GM18909 (cell line): ENCODE measurements around the gene CTPS2.

ENCODE experiments used
- ATAC-seq: cut with Tn5 transposase; IDR thresholded peaks from one replicate; pipeline ENCODE4 v1.9.1; 2021; ENCODE audit warnings: mild to moderate bottlenecking; ENCODE audit not compliant: unreplicated experiment, poor library complexity

Gene CTPS2

GRCh38 chrX:16714504-16714903, 2.0 kb upstream of the CTPS2 start:
- ATAC-seq = no peak

DNA sequence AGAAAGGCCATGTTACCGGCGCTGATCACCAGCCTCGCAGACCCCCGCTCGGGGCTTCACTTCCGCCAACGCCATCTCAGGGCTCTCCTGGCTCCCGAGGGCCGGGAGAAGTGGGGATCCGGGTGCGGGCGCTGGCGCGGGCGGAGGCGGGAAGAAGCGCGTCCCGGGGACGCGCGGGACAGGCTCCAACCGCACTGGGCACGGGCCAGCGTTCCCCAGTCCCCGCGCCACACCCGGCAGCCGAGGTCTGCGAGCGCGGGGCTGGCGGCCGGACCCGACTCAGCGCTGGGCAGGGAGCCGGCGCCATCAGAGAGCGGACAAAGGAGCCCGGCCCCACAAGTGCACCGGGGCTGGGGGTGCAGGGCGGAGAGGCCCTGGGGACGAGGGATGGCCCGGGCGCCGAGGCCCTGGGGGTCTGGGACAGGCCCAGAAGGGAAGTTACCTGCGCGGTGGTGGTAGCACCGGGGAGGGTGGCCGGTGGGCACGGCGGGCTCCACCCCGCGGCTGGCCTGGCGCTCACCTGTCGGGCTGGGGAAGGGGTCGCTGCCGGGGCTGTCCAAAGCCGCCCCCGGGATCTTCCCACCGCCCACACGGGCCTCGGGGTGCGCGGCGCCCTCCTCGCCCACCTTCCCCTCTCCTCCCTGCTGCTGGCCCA, 449 bp downstream of the CTPS2 start:
- peak; percentile 34 for ATAC-seq

DNA sequence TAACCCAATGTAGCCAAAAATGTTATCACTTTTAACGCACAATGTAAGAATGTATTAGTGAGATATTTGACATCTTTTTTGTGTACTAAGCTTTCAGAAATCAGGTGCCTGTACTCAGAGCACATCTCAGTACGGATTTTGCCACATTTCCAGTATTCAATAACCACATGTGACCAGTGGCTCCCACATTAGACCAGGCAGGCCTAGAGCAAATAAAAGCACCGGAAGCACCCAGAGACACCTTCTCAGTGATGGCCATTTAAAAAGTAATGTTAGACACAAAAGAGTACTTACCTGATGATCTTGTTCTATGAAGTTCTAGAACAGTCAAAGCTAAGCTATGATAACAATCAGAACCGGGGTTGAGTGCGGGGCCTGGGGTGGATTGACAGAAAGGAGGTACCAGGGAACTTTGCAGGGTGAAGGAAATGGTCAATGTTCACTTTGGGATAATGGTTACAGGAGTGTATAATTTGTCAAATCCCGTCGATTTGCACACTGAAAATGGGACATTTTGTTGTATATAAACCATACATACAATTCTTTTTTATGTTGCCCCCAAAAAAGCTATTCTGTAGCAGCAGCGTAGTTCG, 1.2 kb downstream of the CTPS2 start:
- ATAC-seq = no peak

DNA sequence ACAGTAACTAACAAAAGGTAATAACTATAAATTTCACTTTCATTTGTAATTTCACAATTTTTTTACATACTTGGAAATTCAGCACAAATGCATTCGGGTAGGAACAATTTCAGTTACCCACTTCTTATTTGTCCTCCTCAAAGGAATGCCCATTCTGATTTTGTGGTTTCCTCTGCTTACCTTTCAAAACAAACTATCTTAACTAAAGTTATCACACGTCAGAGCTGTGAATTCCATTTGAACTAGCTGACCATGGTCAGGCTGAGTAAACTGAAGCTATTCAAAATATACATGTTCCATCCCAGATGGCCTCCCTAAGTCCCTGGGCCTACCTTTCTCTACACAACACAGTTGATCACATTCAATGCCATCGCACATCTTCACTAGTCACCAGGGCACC, 4.5 kb downstream of the CTPS2 start:
- ATAC-seq = no peak

- no peak for ATAC-seq
Measured at GRCh38 chrX:16705370-16705769, 7.1 kb downstream of the CTPS2 start.

GRCh38 chrX:16702700-16703599, 9.5 kb downstream of the CTPS2 start:
- ATAC-seq = no peak

DNA sequence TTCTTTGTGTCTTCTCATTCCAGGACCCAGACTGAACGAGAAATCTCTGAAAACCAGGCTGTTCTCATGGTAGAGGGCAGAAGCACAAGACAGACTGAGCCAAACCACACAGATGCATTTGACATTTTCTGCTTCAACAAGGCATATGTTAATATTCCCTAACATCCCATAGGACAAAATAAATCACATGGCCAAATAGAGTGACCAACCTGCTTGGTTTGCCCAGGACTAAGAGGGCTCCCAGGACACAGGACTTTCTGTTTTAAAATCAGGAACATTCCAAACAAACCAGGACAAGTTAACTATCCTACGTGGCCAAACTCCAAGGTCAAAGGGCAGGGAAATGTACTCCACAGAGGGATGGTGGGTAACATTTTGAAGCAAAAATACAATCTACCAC, 11.7 kb downstream of the CTPS2 start:
- no peak for ATAC-seq

GRCh38 chrX:16699389-16699788, 13.1 kb downstream of the CTPS2 start:
- no peak for ATAC-seq

DNA sequence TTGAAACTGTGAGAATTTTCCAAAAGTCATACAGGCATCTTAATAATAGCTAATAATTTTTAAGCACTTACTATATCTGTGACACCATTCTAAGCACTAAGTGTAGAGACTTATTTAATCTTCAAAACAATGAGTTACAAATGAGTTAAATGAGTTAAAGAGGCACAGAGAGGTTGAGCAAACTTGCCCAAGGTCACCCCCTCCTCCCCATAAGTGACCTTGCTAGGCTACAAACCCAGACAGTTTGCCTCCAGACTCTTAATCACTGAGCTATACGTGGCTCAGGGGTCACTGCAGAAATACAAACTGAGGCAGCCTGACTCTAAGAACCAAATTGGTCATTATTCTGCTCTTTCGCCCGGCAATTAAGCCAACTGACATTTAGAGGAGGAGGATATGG, 15.5 kb downstream of the CTPS2 start:
- ATAC-seq = no peak

DNA sequence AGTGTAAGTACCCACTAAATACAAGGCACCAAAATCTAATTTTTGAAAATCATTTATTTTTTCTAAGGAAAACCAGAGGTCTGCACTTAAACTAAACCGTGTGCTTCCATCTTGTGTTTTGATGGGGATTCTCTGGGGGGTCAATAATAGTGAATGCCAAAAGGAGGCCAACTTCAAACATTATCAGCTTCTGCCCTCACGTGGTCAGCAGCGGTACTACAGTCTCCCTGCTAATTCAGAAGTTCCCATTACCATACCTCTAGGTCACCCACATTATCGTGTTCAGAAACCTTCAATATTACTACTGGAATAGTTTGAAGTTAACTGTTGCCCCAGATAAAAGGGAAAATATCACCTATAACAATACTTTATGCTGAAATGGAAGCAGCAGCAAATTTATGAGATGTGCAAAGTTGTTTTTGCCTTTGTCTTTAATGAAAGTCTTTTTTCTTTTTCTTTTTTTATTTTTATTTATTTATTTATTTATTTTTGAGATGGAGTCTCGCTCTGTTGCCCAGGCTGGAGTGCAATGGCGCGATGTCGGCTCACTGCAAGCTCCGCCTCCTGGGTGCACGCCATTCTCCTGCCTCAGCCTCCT, 17.3 kb downstream of the CTPS2 start:
- peak; percentile 62 for ATAC-seq

GRCh38 chrX:16687514-16687913, 25.0 kb downstream of the CTPS2 start:
- no peak for ATAC-seq

GRCh38 chrX:16683007-16683664, 29.3 kb downstream of the CTPS2 start:
- no peak for ATAC-seq

DNA sequence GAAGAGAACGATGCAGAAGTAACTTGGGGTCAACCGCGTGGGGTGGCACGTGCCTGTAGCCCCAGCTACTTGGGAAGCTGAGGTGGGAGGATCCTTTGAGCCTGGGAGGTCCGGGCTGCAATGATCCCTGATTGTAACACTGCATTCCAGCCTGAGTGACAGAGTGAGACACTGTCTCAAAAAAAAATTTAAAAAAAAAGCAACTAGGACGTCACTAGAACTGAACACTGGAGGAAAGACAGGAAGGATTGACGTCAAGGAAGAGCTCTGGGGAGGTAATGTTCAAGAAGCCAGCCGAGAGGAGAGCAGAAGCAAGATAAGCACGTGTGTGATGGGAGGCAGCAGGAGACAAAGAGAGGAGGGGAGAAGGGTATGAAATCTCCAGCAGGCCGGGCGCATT, 33.8 kb downstream of the CTPS2 start:
- no peak for ATAC-seq

DNA sequence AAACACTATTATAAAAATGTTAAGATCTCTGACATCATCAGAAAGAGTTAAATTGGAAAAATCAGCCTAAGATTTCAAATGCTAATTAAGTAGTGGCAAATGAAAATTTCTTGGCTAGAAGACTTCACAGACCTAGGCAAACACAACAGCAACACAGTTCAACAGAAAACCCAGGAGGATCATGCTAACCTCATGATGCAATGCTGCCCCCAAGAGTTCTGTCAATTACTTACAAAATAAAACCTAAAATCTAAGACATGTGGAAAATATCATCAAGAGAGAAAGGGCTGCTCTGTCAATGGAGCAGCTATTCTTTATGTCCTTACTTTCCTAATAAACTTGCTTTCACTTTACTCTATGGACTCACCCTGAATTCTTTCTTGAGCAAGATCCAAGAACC, 41.5 kb downstream of the CTPS2 start:
- ATAC-seq = no peak

GRCh38 chrX:16666541-16666940, 45.9 kb downstream of the CTPS2 start:
- no peak for ATAC-seq

DNA sequence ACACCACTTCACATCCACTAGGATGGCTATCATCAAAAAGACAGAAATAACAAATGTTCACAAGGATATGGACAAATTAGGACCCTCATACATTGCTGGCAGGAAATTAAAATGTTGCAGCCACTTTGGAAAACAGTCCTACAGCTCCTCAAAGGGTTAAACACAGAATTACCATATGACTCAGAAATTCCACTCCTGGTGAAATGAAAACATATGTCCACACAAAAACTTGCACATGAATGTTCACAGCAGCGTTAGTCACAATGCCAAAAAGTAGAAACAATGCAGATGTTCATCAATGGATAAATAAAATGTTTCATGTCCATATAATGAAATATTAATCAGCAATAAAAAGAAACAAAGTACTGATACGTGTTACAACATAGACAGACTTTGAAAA, 47.4 kb downstream of the CTPS2 start:
- no peak for ATAC-seq

GRCh38 chrX:16664626-16665025, 47.8 kb downstream of the CTPS2 start:
- no peak for ATAC-seq

GRCh38 chrX:16664074-16664473, 48.4 kb downstream of the CTPS2 start:
- ATAC-seq = no peak

DNA sequence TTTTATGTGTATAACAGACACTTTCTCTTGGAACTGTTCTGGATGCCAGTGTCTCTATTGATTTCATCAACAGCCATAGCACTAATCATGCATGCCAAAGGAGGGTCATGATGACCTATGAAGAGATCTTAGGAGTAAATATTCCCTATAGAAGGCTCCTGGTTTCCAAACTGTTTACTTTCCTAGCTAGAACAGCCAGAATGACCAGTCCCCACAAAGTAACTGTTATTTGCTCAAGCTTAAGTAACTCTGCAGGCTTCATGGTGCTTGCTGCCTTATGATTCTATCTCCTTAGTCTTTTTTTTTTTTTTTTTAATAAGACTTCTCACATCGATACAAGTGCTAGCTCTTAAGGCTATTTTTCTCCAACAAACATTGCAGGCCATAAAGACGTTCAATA, 50.1 kb downstream of the CTPS2 start:
- ATAC-seq = no peak

- ATAC-seq = no peak
Measured at GRCh38 chrX:16661495-16661894, 51.0 kb downstream of the CTPS2 start.

GRCh38 chrX:16659321-16659720, 53.1 kb downstream of the CTPS2 start:
- ATAC-seq = no peak
